HG03457 (cell line): ENCODE measurements around the gene DCTN5.
A peak's percentile ranks its signal among the peaks of the same experiment; 100 is the strongest.

ENCODE experiments used
- ATAC-seq: cut with Tn5 transposase; IDR thresholded peaks from one replicate; pipeline ENCODE4 v1.9.1; 2021; ENCODE audit warnings: moderate number of reproducible peaks; ENCODE audit not compliant: unreplicated experiment

The DCTN5 gene

GRCh38 chr16:23651943-23652468, 10.7 kb downstream of the DCTN5 start:
- no peak for ATAC-seq

- ATAC-seq = no peak
Measured at GRCh38 chr16:23663918-23664317, 22.7 kb downstream of the DCTN5 start.

GRCh38 chr16:23666571-23667354, 25.5 kb downstream of the DCTN5 start:
- ATAC-seq = no peak

DNA sequence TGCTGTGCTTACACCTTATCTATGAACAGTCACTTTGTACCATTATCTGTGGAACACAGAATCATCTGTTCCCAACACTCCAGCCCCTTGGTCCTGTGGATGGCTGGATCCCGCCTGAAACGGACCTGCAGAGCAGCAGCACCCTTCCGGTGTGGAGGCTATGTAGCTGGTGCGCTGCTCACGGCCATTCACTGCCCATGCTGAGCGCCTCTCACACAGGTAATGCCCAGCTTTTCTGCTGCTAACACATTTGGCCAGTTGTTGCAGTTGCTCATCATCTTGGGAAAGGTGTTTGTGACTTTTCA, 26.0 kb downstream of the DCTN5 start:
- no peak for ATAC-seq

DNA sequence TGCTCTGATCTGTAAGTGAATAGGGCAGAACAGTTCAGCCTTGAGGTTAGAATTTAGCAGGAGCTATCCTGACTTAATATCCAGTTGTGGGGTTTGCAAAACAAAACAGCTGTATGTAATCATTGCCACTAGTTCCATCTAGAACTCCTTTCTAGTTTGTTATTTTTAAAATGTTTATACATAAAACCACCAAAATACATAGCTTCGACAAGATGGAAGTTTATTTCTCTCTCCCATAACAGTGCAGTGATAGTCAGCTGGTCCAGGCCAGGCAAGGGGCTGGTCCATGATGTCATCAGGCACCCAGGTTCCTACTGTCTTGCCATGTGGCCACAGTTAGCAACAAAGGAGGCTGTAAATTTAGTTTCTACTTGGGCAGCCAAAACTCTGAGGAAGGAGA, 27.0 kb downstream of the DCTN5 start:
- ATAC-seq = no peak

DNA sequence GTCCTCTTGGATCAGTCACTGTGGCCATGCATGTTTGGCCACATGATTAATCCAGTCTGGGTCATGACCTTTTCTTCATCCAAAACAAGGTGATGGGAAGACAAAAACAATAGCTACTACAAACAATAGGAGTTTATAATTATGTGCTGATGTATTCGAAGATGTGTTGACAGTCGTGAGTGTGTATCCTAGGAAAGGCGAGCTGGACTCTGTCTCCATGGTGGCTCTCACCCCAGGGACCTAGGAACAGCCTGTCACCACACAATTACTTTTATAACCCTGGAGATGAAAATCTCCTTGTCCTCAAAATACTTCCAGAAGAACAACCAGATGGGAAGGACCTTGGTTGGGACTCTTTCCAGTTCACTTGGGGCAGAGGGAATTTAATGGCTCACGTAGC, 27.6 kb downstream of the DCTN5 start:
- ATAC-seq = no peak

- ATAC-seq = peak; percentile 80
Measured at GRCh38 chr16:23670137-23670776, 29.0 kb downstream of the DCTN5 start.

DNA sequence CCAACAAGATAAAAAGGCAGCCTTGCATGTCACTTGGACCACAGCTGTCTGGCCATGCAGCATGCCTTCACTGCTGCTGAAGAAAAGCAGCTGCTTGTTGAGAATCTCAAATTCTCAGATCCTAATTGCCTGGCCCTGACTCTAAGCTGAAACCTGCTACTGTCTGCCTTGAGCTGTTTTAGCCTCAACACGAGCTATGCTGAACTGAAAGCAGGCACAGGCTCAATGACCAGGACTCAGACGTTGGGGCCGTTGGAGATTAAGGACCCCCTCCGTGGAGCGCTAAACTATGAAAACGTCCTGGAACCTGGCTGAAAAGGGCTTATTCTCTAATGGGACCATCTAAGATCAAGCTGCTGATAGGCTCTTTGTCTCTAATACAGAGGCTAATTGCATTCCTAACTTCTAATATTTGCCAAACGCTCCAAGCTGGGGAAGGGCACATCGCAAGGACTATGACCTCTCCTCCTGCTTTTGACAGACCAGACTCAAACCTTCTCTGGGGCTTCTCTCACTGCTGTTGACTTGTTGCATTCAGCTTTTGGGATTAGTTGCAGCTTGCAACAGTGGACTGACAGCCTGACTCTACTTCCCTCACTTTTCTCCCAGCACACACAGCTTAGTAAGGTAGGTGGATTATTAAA, 32.8 kb downstream of the DCTN5 start:
- ATAC-seq = no peak

DNA sequence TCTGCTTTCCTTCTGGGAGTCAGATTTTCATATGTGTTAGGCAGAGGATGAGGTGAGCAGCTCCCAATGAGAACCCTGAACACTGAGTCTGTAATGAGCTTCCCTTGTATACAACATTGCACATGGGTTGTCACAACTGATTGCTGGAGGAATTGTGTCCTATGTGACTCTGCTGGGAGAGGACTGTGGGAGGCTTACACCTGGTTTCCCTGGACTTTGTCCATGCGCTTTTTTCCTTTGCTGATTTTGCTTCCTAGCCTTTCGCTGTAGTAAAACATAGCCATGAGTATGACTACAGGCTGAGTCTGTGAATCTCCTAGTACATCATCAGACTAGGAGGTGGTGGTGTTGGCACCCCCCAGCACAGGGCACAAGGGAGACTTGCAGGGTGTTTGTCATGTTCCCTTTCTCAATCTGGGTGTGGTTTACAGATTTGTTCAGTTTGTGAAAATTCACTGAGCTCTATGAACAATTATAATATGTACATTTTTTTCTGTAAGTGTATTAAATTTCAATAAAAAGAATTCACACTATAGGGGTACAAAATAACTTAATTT, 35.7 kb downstream of the DCTN5 start:
- ATAC-seq = no peak

DNA sequence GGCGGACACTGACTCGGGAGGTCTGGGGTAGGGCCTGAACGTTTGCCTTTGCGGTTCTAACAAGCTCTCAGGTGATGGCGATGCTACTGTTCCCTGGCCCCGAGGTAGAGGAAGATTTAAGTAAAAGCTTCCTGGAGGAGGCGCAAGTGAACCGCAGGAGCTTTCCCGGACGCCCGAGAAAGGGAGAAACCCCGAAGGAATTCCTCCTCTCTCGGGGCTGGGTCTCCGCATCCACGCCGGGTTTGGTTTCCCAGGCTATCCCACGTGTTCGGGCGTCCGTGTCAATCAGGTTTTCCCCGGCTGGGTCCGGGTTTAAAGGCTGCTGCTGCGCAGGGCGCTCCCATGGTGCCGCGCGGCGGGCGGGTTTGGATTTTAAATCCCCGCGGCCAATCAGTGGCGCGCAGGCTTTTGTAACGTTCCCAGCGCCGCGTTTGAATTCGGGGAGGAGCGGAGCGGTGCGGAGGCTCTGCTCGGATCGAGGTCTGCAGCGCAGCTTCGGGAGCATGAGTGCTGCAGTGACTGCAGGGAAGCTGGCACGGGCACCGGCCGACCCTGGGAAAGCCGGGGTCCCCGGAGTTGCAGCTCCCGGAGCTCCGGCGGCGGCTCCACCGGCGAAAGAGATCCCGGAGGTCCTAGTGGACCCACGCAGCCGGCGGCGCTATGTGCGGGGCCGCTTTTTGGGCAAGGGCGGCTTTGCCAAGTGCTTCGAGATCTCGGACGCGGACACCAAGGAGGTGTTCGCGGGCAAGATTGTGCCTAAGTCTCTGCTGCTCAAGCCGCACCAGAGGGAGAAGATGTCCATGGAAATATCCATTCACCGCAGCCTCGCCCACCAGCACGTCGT, 37.4 kb downstream of the DCTN5 start, which contains the start of gene PLK1:
PLK1 (plus strand) TSS at position 460 of the 844 bp plus-strand sequence; CDS start at position 504, 44 bp downstream.
- peak; percentile 70 for ATAC-seq

DNA sequence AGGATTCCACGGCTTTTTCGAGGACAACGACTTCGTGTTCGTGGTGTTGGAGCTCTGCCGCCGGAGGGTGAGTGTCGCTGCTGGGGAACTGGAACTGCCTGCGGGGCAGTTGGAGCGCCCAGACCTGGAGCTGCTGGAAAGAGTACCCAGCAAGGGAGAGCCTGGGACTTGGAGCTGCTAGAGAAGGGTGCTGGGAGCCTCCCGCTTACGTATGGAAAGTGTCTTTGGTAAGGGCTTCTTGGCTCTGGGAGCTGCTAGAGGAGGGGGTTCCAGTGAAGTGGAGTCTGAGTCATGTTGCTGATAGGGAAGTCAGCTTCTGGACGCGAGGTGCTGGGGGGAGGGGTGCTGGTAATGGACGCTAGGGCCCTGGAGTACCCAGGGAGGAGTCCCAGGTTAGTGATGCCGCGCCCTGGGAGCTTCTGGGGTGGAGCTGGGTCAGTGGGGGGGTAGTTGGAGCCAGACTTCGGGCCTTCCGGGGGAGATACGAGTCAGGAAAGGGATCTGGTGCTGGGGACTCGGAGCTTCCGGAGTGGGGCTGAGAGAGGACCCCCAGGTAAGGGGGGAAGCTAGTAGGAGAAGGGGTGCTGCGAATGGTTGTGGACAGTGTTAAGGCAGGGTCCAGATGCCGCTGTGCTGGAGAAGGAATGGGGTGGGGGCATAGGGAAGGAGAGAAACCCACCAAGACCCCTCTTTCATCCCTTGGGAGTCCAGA, 38.2 kb downstream of the DCTN5 start:
- ATAC-seq = no peak

GRCh38 chr16:23679986-23680336, 38.7 kb downstream of the DCTN5 start:
- no peak for ATAC-seq

- ATAC-seq = no peak
Measured at GRCh38 chr16:23682181-23682580, 40.9 kb downstream of the DCTN5 start.

DNA sequence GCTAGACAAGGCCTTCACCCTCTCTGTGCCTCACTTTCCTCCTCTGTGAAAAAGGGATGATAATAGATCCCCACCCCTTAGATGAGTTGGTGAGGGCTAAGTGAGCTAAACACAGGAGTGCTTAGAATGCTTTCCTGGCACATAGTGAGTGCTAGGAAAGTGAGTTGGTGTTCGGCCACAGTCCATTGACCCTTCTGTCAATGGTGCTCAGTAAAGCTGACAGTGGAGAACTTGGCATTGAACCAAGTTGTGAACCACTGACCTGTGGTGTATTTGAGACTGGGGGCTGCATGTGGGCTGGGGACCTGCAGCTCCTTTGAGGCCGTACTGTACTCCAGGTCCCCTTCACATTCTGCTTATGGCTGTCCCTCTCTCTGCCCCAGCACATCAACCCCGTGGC, 42.2 kb downstream of the DCTN5 start:
- ATAC-seq = no peak

GRCh38 chr16:23687034-23687808, 46.0 kb downstream of the DCTN5 start:
- ATAC-seq = no peak

- ATAC-seq = no peak
Measured at GRCh38 chr16:23689442-23690187, 48.3 kb downstream of the DCTN5 start.

GRCh38 chr16:23690771-23691482, 49.7 kb downstream of the DCTN5 start:
- ATAC-seq = no peak
